MM.1S (cell line): Measurements from ENCODE around the gene PLA2G2F.

Source experiments
- EZH2 ChIP-seq: fragments of 300-600 bp; sonication (generic); optimal IDR thresholded peaks from 2 replicates; pipeline ENCODE3; 2017; ENCODE audit warnings: low read depth, mild to moderate bottlenecking, antibody characterized with exemption, low read length, mixed read lengths
- EZH2phosphoT487 ChIP-seq: fragments of 300-600 bp; sonication (generic); IDR thresholded peaks from 2 replicates; pipeline ENCODE4 v1.6.1; 2018; ENCODE audit warnings: antibody characterized with exemption, low read length

DNA sequence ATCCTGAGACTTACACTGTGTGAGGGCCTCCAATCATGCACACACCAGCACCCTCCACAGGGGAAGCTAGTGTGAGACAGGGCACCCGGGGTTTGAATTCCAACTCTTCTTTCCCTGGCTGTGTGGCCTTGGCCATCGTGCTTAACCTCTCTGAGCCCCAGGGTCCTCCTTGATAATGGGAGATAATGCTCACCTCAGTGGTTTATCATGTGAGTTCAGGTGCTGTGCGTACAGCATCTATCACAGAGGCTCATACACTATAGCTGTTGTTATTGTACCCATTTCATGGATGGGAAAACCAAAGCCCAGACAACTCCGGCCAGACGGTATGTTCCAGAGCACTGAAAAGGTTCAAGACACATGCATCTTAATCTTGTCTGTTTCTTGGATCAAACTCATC, 30.8 kb downstream of the PLA2G2F start:
- TF ChIP-seq EZH2: no peak
- no peak for TF ChIP-seq EZH2phosphoT487
